HG02678 (cell line): ENCODE results near the gene SREBF1.
"Not testable (repeated sequence)": the region's sequence is repeated elsewhere in the genome, so short reads cannot be mapped to it uniquely, and the experiment has no call there.

ENCODE experiments used
- ATAC-seq: cut with Tn5 transposase; IDR thresholded peaks from one replicate; pipeline ENCODE4 v1.9.1; 2021; ENCODE audit warnings: mild to moderate bottlenecking, moderate library complexity; ENCODE audit not compliant: unreplicated experiment

SREBF1 gene

GRCh38 chr17:17813055-17813724, 23.6 kb downstream of the SREBF1 start:
- no peak for ATAC-seq

- ATAC-seq: no peak
These were observed 24.4 kb downstream of the SREBF1 start for GRCh38 chr17:17812211-17813054.

DNA sequence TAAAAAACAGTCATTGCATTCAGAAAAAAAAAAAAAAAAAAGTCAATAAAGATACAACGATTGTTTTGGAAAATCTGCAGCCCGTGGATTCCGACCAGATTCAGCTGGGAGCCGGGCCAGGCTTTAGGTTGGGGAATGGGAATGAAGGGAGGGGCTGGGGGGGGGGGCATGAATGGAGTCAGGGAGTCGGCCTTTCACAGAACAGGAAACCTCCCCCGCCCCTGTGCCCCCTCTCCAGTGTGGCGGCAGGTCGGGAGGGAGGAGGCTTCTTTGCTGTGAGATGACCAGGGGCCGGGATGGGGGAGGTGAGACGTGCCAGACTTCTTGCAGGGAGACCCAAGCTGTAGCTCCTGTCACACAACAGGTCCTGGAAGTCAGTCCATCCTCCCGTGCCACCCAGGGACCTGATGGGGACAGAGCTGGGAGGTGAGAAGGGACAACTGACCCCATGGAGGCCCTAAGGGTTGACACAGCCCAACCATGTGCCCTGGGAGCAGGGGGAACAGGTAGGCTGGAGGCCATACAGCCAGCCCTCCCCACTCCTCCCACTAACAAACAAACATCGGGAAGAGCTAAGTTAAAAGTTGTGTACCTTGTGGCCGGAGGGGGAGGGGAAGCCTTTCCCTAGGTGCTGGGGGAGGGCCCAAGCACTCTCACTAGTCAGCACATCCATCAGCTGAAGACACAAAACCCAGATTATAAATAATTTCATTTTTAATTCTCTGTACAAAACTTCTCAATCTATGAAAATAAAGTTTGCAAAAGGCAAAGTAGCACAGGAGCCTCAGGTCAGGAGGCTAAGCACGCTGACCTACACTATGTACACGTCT, 25.2 kb downstream of the SREBF1 start:
- ATAC-seq: no peak

DNA sequence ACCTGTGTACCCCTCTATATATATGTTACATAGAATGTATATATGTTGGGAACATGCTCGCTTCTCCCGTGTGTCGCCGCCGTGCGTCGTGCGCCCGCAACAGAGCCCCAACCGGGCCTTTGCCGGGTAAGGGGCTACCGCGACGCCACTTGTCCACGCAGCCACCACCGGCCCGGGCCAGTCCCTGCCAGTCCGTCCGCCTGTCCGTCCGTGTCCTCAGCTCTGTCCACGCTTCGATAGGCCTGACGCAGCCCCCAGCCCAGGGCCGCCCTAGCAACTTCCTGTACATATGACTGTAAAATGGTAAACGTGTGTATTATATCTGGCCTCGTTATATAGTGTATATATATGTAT, 25.9 kb downstream of the SREBF1 start:
- ATAC-seq: no peak

DNA sequence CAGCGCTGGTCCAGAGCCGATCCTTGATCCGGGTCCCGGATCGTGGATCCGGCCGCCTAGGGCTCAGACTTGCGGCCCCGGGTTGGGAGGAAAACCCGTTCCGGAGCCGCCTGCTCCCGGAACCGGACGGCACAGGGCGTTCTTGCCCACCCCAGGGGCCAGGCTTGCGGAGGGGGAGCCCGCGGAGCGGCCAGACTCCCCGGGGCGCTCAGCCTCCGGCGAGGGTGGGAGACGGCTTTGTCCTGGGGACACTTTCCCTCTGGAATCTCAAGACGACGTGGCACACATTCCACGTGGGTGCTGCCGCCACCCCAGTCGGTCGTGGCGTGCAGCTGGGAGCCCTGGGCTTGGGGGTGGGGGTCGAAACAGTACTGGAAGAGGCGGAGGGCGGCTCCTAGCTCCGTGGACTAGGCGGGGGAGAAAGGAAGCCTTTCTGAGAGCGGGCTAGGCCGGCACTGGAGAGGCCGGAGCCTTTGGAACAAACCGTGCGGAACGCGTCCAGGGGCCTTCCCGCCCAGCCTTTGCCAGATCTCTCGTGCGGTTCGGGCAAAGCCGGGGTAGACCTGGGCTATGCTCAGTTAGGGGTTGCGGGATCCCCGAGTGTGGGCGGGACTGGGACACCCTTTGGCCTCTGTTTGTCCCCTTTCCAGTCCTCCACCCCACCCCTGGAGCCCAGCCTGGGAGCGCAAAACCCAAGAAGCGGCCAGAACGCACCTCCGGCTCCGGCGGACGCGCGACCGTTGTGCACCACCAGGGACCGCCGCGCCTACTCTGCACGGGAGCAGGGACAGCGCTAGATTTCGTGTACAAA, 26.5 kb downstream of the SREBF1 start:
- no peak for ATAC-seq

- ATAC-seq: no peak
These were observed 27.2 kb downstream of the SREBF1 start for GRCh38 chr17:17809531-17810083.

- peak; percentile 83 for ATAC-seq
These were observed 27.9 kb downstream of the SREBF1 start for GRCh38 chr17:17808706-17809432.

DNA sequence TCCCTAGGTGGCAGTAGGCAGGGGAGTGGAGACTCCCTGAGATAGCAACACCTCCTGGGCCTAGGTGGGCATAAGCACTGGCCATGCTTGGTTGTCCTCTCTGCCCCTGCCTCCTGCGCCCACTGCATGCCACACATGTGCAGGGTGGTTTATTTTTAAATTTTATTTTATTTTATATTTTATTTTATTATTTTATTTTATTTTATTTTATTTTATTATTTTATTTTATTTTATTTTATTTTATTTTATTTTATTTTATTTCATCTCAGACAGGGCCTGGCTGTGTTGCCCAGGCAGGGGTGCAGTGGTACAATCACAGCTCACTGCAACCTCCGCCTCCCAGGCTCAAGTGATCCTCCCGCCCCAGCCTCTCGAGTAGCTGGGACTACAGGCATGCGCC, 28.6 kb downstream of the SREBF1 start:
- ATAC-seq: not testable (repeated sequence)

DNA sequence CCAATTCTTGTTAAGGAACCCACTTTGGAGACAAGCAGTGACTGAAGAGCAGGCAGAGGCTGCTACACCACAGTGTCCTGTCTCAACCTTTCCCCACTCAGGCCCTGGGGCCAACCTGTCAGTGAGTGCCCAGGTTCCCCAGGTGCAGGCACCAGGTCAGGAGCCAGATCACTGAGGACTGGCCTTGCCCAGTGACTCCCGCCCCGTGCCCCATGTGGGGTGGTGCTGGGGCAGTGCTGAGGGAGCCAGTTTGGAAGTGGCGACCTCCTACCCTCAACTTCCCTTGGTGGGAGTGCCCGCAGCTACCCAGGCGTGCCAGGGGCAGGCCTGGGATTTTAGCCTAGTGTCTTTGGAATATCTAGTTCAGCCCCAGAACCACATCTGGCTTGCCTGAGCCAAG, 29.3 kb downstream of the SREBF1 start:
- no peak for ATAC-seq

- ATAC-seq: no peak
These were observed 30.0 kb downstream of the SREBF1 start for GRCh38 chr17:17806611-17807274.

GRCh38 chr17:17806035-17806434, 30.8 kb downstream of the SREBF1 start:
- ATAC-seq: no peak

DNA sequence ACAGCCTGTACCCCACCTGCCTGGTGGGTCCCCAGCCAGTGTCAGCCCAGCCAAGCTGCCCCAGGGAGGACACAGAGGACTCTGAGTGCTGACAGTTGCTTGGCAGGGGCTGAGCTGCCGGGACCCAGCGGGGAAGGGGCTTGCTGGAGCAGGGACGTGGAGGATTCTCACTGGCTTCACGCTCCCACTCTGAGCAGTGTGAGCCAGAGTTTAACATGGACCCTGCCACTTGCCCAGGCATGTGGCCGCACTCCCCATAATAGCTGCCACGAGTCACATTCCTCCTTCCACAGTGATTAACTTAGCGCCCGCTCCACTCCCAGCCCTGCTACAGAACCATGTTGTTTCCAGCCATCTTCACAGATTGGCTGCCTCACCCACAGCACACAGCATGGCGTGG, 31.2 kb downstream of the SREBF1 start:
- no peak for ATAC-seq

DNA sequence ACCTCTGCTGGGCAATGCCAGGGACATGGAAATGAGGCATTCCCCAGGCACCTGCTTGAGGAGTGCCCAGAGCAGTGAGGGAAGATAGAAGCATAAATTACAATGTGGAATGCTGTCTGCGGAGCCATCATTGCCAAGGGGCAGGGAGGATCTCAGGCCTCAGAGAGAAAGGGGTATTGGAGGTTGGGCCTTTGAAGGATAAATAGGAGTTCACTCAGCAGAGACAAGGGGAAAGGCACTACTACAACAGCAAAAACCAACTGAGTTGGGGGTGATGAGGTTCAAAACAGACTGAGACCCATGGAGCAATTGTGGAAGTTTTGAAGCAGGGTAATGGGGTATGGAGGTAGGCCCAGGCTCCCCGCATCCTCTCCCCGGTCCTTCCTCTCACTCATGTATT, 32.8 kb downstream of the SREBF1 start:
- ATAC-seq: no peak

DNA sequence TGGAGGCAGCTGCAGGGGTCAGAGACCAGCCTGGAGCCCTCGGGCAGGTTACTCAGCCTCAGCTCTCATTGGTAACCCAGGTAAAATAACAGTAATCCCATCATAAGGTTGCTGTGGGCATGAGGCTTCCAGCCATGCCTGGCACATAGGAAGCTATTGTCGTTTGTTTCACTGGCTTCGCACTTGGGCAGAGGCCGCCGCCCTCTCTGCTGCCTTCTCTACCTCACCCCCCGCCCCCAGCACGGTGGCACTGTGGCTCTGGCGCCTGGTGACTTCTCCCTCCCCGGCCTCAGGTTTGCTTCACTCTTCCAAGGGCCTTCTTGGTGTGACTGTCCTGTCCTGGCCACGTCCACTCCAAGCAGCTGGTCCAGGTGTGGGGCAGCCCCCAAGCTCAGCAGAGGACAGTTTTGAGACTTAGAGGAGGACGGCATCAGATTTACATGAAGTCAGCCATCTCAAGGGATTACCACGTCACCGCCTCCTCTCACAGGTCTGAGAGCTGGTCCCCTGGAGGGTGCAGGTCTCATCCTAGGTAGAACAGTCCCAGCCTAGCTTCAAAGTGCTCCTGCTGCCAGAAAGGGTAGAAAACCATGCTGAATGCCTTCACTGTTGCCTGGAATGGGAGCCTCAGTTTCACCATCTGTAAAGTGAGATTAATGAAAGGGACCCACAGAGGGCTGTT, 34.8 kb downstream of the SREBF1 start:
- ATAC-seq: no peak

DNA sequence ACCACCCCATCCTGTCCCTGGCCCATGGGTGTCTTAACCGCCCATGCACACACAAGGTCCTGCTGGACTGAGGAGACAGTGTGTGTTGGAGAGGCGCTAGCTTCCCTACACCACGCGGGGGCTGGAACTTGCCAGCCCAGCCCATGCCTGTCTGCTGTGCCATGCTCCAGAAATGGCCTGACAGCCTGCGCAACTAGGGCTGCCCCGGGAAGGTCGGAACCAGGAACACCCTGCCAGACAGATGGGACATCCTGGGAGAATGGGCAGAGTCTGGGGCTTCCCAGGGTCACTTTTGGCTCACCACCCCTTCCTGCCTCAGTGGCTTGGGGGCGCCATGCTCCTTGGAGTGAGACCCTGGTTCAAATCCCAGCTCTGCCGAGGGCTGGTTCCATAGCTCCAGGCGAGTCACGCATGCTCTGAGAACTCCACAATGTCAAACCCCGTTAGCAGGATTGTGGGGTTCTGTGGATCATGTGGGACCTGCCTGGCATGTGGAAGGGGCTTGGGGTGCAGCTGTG, 36.2 kb downstream of the SREBF1 start:
- no peak for ATAC-seq

DNA sequence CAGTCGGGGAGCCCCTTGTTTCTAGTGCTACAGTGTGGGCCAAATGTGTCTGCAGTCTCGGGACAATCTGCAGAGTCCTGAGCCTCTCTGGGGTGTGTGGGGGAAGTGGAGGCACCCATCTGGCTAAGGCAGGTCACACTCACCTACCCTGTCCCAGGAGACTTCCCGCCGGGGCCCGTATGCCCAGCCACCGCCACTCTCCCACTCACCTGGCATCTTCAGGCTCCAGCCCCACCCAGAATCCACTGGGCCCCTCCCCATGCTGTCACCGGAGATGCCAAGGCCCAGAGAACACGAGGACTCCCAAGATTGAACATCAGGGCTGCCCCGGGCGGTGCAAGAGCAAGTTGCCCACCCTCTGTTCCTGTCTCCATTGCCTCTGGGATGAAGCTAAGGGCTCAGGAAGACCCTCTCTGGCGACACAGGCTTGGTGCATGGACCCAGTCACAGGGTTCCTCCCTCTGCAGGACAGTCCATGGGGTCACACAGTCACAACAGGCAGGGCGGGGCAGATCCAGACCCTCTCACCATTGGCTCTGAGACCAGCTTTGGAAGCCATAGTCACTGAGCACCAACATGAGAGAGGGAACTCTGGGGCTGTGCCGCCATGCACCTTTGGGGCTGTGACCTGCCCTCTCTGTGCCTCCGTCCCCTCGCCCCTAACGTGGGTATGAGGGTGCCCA, 38.1 kb downstream of the SREBF1 start:
- ATAC-seq: no peak

DNA sequence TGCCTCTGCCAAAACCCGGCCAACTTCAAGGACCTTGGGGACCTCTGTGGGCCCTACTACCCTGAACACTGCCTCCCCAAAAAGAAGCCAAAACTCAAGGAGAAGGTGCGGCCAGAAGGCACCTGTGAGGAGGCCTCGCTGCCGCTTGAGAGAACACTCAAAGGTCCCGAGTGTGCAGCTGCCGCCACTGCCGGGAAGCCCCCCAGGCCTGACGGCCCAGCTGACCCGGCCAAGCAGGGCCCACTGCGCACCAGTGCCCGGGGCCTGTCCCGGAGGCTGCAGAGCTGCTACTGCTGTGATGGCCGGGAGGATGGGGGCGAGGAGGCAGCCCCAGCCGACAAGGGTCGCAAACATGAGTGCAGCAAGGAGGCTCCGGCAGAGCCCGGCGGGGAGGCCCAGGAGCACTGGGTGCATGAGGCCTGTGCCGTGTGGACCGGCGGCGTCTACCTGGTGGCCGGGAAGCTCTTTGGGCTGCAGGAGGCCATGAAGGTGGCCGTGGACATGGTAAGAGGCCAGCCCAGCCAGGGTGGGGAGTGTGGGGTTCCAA, 38.7 kb downstream of the SREBF1 start:
- ATAC-seq: no peak
